HG03432 (cell line): Measurements from ENCODE around the gene CCNI2.

ENCODE experiments used
- ATAC-seq: cut with Tn5 transposase; IDR thresholded peaks from one replicate; pipeline ENCODE4 v1.9.1; 2021; ENCODE audit warnings: mild to moderate bottlenecking, moderate library complexity; ENCODE audit not compliant: unreplicated experiment

CCNI2 gene

GRCh38 chr5:132748522-132749000 is 1.3 kb downstream of the CCNI2 start:
- no peak for ATAC-seq

GRCh38 chr5:132749506-132749905 is 2.3 kb downstream of the CCNI2 start:
- ATAC-seq = no peak

GRCh38 chr5:132750471-132751230 is 3.4 kb downstream of the CCNI2 start:
- no peak for ATAC-seq

GRCh38 chr5:132751444-132751843 is 4.2 kb downstream of the CCNI2 start:
- ATAC-seq = peak; percentile 43

- no peak for ATAC-seq
Observed at GRCh38 chr5:132751971-132752580, 4.8 kb downstream of the CCNI2 start.

- ATAC-seq = no peak
Observed at GRCh38 chr5:132752581-132753125, 5.4 kb downstream of the CCNI2 start.

GRCh38 chr5:132753135-132753987 is 6.1 kb downstream of the CCNI2 start:
- no peak for ATAC-seq

GRCh38 chr5:132754111-132754510 is 6.9 kb downstream of the CCNI2 start:
- ATAC-seq = no peak

- no peak for ATAC-seq
Observed at GRCh38 chr5:132754947-132755346, 7.7 kb downstream of the CCNI2 start.

GRCh38 chr5:132756542-132756941 is 9.3 kb downstream of the CCNI2 start:
- no peak for ATAC-seq

- no peak for ATAC-seq
Observed at GRCh38 chr5:132758451-132758850, 11.2 kb downstream of the CCNI2 start.

- no peak for ATAC-seq
Observed at GRCh38 chr5:132759114-132760048, 12.2 kb downstream of the CCNI2 start.

GRCh38 chr5:132760049-132760420 is 12.8 kb downstream of the CCNI2 start:
- no peak for ATAC-seq

- no peak for ATAC-seq
Observed at GRCh38 chr5:132760601-132761317, 13.5 kb downstream of the CCNI2 start.

GRCh38 chr5:132761321-132762240 is 14.4 kb downstream of the CCNI2 start:
- no peak for ATAC-seq

- ATAC-seq = no peak
Observed at GRCh38 chr5:132762246-132763000, 15.2 kb downstream of the CCNI2 start.

- ATAC-seq = no peak
Observed at GRCh38 chr5:132763181-132764036, 16.2 kb downstream of the CCNI2 start.
